ENCODE results near the gene NANOS2. TPM values are rescaled to one million over a fixed set of nuclear protein-coding genes. Genes with fewer than 3 reads are reported as not detected.
"Not testable (repeated sequence)": the region's sequence is repeated elsewhere in the genome, so short reads cannot be mapped to it uniquely, and the experiment has no call there.

NANOS2 gene
- total and polyA plus RNA-seq, 9 donors, result not detected

DNA sequence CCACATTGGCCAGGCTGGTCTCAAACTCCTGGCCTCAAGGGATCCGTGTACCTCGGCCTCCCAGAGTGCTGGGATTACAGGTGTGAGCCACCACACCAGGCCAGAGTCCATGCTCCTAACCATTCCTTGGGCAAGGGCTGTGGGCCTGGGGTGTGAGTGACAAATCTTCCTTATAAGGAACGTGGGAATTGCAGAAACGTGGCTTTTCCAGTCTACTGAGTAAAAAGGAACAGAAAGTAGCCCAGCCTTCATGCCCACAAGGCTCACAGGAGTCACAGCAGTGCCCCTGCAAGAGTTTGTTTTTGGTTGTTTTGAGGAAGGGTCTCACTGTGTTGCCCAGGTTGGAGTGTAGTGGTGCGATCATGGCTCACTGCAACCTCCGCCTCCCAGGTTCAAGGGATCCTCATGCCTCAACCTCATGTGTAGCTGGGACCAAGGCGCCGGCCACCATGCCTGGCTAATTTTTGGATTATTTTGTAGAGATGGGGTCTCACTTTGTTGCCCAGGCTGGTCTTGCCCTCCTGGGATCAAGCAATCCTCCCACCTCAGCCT lies 17.2 kb downstream of the NANOS2 start:
- H3K36me3 ChIP-seq, result no peaks in the 10 kb centered on the region
- 89 to 93% (median 93%) methylated on average over 8 of the region's 8 CpGs for WGBS, 3 donors
- TF ChIP-seq, protein P1, sequence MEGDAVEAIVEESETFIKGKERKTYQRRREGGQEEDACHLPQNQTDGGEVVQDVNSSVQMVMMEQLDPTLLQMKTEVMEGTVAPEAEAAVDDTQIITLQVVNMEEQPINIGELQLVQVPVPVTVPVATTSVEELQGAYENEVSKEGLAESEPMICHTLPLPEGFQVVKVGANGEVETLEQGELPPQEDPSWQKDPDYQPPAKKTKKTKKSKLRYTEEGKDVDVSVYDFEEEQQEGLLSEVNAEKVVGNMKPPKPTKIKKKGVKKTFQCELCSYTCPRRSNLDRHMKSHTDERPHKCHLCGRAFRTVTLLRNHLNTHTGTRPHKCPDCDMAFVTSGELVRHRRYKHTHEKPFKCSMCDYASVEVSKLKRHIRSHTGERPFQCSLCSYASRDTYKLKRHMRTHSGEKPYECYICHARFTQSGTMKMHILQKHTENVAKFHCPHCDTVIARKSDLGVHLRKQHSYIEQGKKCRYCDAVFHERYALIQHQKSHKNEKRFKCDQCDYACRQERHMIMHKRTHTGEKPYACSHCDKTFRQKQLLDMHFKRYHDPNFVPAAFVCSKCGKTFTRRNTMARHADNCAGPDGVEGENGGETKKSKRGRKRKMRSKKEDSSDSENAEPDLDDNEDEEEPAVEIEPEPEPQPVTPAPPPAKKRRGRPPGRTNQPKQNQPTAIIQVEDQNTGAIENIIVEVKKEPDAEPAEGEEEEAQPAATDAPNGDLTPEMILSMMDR (IDR thresholded peaks at IDR 0.05), result no peak
- TF ChIP-seq POLR2A (IDR thresholded peaks at IDR 0.05) (no peak), EP300 (IDR thresholded peaks at IDR 0.05) (no peak)
- peaks cover 5% of the 10 kb centered on the region for H3K4me1 ChIP-seq (ENCODE audit: insufficient read depth)
- intact Hi-C loops (cut with DNase I), result no loop called here
- no peak for DNase-seq
- no peaks in the 10 kb centered on the region for H3K9me3 ChIP-seq
- H3K27ac ChIP-seq, result no peak overlapping the region
- no peaks in the 10 kb centered on the region for H3K27me3 ChIP-seq
- H3K4me3 ChIP-seq, result no peak overlapping the region

DNA sequence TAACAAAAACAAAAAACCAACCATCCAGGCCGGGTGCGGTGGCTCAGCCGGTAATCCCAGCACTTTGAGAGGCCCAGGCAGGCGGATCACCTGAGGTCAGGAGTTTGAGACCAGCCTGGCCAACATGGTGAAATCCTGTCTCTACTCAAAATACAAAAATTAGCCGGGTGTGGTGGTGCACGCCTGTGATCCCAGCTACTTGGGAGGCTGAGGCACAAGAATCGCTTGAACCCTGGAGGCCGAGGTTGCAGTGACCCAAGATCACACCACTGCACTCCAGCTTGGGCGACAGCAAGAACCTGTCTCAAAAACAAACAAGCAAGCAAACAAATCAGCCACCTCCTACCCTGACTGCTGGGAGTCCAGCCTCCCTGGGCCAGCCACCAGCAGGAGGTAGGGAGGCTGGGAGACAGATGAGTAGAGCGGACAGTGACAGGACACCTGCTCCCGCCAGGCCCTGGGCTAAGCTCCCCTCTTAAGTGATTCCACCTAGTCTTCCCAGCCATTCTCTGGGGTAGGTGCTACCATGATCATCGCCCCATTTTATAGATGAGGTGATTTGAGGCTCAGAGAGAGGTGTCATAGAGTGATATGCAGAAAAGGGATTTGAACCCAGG lies 18.5 kb downstream of the NANOS2 start:
- intact Hi-C loops (cut with DNase I); H3K4me1 ChIP-seq (ENCODE audit: insufficient read depth); H3K4me3 ChIP-seq; H3K27me3 ChIP-seq; H3K27ac ChIP-seq; H3K36me3 ChIP-seq; H3K9me3 ChIP-seq; DNase-seq: not testable (repeated sequence)
- 89 to 92% (median 92%) methylated on average over 12 of the region's 12 CpGs for WGBS, 3 donors

DNA sequence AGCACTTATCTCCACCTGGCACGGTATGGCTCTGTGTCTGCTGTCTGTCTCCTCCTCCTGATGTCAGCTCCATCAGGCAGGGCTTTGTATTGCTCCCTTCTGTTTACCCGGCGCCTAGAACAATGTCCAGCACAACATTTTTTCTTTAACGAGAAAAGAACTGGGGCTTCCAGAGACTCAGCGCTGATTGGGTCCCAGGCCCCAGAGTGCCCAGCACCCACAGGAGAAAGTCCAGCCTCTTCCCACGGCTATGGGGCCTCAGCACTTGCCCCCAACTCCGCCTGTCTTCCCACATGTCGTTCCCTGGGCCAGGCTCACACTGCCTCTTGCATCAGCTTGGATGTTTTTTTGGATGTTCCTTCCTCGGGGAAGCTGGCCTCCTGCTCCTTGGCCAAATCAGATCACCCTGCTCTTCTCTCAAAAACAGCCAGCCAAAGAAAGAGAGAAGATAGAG lies 19.0 kb downstream of the NANOS2 start:
- intact Hi-C loops (cut with DNase I), result no loop called here
- Histone ChIP-seq H3K4me3 (no peak overlapping the region), H3K27ac (no peak overlapping the region), H3K36me3 (no peaks in the 10 kb centered on the region), H3K4me1 (ENCODE audit: insufficient read depth) (no peaks in the 10 kb centered on the region), H3K27me3 (no peaks in the 10 kb centered on the region), H3K9me3 (no peaks in the 10 kb centered on the region)
- no peak for DNase-seq
- TF ChIP-seq POLR2A (IDR thresholded peaks at IDR 0.05) (no peak), EP300 (IDR thresholded peaks at IDR 0.05) (no peak)
- TF ChIP-seq, protein P1 (IDR thresholded peaks at IDR 0.05), result no peak
- WGBS, 3 donors, result 66 to 73% (median 73%) methylated on average over 9 of the region's 9 CpGs

DNA sequence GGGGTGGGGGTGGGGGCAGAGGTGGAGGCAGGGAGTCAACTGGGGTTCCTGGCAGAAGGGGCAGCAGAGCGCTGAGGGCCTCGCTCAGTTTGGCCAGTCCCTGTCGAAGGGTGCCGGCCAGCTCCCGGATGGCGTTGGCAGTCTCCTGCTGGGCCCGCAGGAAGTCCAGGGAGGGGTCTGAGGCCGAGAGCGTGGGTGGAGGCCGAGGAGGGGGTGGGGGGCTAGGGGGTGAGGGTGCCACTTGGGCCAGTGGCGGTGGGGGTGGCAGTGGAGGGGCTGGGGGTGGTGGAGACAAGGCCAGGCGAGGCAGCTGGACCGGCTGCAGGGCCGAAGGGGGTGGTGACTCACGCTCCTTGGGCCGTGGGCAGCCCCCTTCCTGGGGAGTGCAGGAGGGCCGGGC lies 23.7 kb downstream of the NANOS2 start:
- 75 to 86% (median 82%) methylated on average over 17 of the region's 17 CpGs for WGBS, 3 donors
- no peak overlapping the region for H3K27ac ChIP-seq
- H3K4me1 ChIP-seq (ENCODE audit: insufficient read depth), result peaks cover 2% of the 10 kb centered on the region
- intact Hi-C loops (cut with DNase I), result no loop called here
- no peak overlapping the region for H3K4me3 ChIP-seq
- no peaks in the 10 kb centered on the region for H3K9me3 ChIP-seq
- no peaks in the 10 kb centered on the region for H3K36me3 ChIP-seq
- no peak for DNase-seq
- TF ChIP-seq, protein P1 (IDR thresholded peaks at IDR 0.05), result no peak
- TF ChIP-seq POLR2A (IDR thresholded peaks at IDR 0.05) (no peak), EP300 (IDR thresholded peaks at IDR 0.05) (no peak)
- no peaks in the 10 kb centered on the region for H3K27me3 ChIP-seq

DNA sequence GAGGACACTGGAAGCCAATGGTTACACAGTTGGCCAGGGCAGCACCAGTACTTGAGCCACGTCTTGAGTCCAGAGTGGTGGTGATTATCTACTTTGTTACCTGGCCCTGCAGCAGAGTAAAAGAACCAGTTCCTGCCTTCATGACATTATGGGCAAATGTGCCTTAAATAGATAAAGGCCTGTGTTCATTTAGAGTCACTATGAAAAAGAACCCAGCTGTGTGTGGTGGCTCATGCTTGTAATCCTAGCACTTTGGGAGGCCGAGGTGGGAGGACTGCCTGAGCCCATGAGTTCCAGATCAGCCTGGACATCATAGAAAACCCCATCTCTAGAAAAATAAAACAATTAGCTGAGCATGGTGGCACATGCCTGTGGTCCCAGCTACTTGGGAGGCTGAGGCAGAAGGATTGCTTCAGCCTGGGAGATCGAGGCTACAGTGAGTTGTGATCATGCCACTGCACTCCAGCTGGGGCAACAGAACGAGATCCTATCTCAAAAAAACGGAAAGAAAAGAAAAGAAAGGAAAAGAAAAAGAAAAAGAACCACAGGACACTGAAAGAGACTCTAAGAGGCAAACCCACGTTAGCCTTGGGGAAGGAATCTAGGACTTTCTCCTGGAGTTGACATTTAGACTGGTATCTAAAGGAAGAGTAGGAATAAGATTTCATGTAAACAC lies 25.2 kb downstream of the NANOS2 start:
- no peaks in the 10 kb centered on the region for H3K9me3 ChIP-seq
- H3K27me3 ChIP-seq, result no peaks in the 10 kb centered on the region
- H3K4me1 ChIP-seq (ENCODE audit: insufficient read depth), result peaks cover 9% of the 10 kb centered on the region
- H3K27ac ChIP-seq, result no peak overlapping the region
- 69 to 74% (median 71%) methylated on average over 6 of the region's 6 CpGs for WGBS, 3 donors
- TF ChIP-seq EP300 (IDR thresholded peaks at IDR 0.05), result no peak
- TF ChIP-seq, protein P1 (IDR thresholded peaks at IDR 0.05), result no peak
- no peak for TF ChIP-seq POLR2A (IDR thresholded peaks at IDR 0.05)
- no peak for DNase-seq
- intact Hi-C loops (cut with DNase I), result loop anchor here in 1 of 4 donors (10.0 kb wide), 1 partner anchor 75 kb away; the partner anchor contains the start of gene RSPH6A
- no peak overlapping the region for H3K4me3 ChIP-seq
- no peaks in the 10 kb centered on the region for H3K36me3 ChIP-seq
